Tibial nerve (tissue), 3 donors: ENCODE measurements around the gene PUM1.

ENCODE experiments used
- POLR2A ChIP-seq, 2 donors: fragments of 450-650 bp; IDR thresholded peaks; one replicate each; pipeline ENCODE4 v1.6.1; 2017; ENCODE audit warnings: antibody characterized with exemption in 2 of 2, mild to moderate bottlenecking in 2 of 2, moderate library complexity in 2 of 2
- TF ChIP-seq, protein P1 (sequence below), 5 experiments: fragments of 200-600 bp in 3 of 5; fragments of 450-650 bp in 2 of 5; sonication (generic) in 3 of 5; IDR thresholded peaks; one replicate each; pipeline ENCODE4 v1.5.1; 2016 to 2019; ENCODE audit warnings: antibody characterized with exemption in 5 of 5, mild to moderate bottlenecking in 3 of 5, moderate library complexity in 2 of 5

DNA sequence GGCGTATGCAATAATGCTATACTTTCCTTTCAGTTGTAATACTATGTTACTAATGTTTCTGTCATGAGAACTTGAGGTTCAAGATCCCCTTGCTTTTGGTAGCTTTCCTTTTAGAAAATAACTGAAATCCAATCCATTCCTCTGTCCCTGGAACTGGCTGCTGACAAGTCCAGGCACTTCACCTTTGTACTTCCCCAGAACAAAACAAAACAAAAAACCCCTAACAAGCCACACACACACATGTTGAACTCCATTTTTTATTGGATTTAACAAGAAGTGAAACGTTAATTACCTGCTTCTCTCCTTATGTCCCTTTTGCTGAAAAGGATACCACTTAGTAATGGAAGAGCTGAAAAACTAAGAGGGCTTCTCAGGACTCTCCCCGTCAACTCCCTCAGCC is 130.9 kb downstream of the PUM1 start:
- TF ChIP-seq, protein P1, sequence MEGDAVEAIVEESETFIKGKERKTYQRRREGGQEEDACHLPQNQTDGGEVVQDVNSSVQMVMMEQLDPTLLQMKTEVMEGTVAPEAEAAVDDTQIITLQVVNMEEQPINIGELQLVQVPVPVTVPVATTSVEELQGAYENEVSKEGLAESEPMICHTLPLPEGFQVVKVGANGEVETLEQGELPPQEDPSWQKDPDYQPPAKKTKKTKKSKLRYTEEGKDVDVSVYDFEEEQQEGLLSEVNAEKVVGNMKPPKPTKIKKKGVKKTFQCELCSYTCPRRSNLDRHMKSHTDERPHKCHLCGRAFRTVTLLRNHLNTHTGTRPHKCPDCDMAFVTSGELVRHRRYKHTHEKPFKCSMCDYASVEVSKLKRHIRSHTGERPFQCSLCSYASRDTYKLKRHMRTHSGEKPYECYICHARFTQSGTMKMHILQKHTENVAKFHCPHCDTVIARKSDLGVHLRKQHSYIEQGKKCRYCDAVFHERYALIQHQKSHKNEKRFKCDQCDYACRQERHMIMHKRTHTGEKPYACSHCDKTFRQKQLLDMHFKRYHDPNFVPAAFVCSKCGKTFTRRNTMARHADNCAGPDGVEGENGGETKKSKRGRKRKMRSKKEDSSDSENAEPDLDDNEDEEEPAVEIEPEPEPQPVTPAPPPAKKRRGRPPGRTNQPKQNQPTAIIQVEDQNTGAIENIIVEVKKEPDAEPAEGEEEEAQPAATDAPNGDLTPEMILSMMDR (IDR thresholded peaks at IDR 0.05), result no peak
- no peak for TF ChIP-seq POLR2A (IDR thresholded peaks at IDR 0.05)
